SK-N-MC (cell line): ENCODE results near the gene ANKS1A.

ENCODE experiments used
- DNase-seq: peaks from one replicate; pipeline ENCODE4 v3.0.0-alpha.2; 2011; ENCODE audit warnings: low read depth, low spot score
- H3K27ac ChIP-seq: fragments of 200-600 bp; sonication (generic); 2 replicates; pipeline ENCODE4 v1.5.1; 2016; ENCODE audit warnings: mixed run types
- H3K36me3 ChIP-seq: fragments of 200-600 bp; sonication (generic); 2 replicates; pipeline ENCODE4 v1.6.1; 2017; ENCODE audit warnings: antibody characterized with exemption, low read length, mixed read lengths; ENCODE audit not compliant: insufficient read depth
- H3K4me3 ChIP-seq: fragments of 200-600 bp; sonication (generic); 2 replicates; pipeline ENCODE4 v1.5.1; 2016
- H3K9ac ChIP-seq: fragments of 200-600 bp; sonication (generic); 2 replicates; pipeline ENCODE4 v1.8.0; 2017; ENCODE audit warnings: mixed run types, mixed read lengths; ENCODE audit not compliant: insufficient read length
- H3K9me3 ChIP-seq: fragments of 200-600 bp; sonication (generic); 2 replicates; pipeline ENCODE4 v1.6.1; 2017; ENCODE audit warnings: low read depth, mild to moderate bottlenecking, antibody characterized with exemption, low read length, moderate library complexity, mixed read lengths
- EZH2 ChIP-seq: fragments of 200-600 bp; sonication (generic); IDR thresholded peaks from one replicate; pipeline ENCODE4 v1.6.1; 2017; ENCODE audit warnings: antibody characterized with exemption
- FOXP2 ChIP-seq: optimal IDR thresholded peaks from 2 replicates; pipeline ENCODE3; 2011; ENCODE audit warnings: mild to moderate bottlenecking, moderate library complexity; ENCODE audit not compliant: insufficient read depth; ENCODE audit errors: extremely low read length, control extremely low read depth
- POLR2AphosphoS5 ChIP-seq: IDR thresholded peaks from 2 replicates; pipeline ENCODE4 v1.6.1; 2012; ENCODE audit warnings: mild to moderate bottlenecking, low read depth, low read length, borderline replicate concordance

Gene ANKS1A

DNA sequence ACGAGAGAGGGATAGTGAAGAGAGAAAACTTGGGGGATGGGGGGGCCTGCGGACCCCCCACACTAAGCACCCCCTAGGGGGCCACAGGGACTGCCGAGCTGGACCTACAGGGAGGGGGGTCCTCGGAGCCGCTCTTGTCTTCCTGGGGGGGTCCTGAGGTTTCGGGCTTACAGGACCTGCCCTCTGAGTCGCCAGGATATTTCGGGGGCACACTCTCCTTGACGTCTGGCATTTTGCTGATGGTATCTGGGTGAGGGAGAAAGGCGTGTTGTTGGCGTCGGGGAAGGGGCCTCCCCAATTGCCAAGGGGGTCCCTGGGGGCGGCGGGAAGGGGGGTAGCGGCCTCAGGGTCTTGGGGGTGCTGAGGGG is 251.6 kb downstream of the ANKS1A start:
- Histone ChIP-seq H3K36me3 (no peaks in the 10 kb centered on the region), H3K27ac (no peak overlapping the region), H3K9ac (no peak overlapping the region), H3K9me3 (no peaks in the 10 kb centered on the region), H3K4me3 (no peak overlapping the region)
- TF ChIP-seq POLR2AphosphoS5 (no peak), EZH2 (no peak), FOXP2 (no peak)
- no peak for DNase-seq
